Stimulated activated CD4-positive, alpha-beta T cell treated with anti-CD3 and anti-CD28 coated beads, Interleukin-4, amount 100 ng/mL, for 4 hours (primary cell): ENCODE measurements around the gene GALNT18.

Experiments
- DNase-seq, 2 experiments: peaks; one replicate each; pipeline ENCODE4 v3.0.0-alpha.2; 2020

Gene GALNT18

DNA sequence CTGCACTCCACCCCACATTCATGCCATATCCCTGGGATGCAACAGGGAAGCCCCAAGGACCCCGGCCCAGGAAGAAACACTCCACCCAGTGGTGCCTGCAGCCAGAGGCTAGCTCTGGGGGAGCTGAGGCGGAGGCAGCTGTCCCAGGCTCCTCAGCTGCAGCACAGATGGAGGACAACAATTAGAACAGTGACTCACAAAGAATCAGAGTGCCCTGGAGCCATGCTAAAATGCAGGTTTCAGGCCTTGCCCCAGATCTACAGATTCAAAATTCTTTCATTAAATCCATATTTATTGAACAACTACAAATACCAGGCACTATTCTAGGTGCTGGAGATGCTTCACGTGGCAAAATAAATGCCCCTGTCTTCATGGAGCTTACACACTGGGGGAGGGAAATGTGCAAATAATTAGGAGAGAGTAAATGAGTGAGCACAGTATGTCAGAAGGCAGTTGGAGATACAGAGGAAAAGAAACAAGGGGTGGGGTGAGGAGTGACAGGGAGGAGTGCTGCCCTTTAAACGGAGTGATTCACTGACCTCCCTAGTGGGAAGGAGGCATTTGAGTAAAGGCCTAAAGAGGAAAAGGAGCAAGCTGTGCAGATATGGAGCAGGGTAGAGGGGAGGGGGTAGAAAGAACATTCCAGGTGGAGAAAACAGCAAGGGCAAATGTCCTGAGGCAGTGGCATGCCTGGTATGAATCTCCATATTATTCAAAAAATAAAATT lies 195.4 kb downstream of the GALNT18 start:
- DNase-seq, result no peak

DNA sequence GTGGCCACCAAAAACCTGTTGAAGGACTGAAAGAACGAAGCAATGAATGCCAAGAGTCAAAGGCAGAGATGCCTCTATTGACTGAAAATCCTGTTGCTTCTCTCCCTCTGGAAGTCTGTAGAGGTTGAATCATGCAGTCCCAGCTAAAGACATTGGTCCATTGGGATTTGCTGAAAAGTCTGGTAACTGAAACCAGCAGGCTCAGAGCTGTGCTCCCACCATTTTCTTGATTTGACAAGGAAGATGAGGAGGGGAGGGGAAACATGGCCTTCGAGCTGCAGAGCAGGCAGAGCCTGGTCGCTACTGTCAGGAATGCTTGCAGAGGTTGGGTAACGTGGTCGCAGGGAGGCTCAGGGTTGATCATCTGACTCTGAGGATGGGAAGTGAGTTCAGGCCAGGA lies 196.0 kb downstream of the GALNT18 start:
- no peak for DNase-seq

- DNase-seq, result no peak
Measured at GRCh38 chr11:11424688-11425087, 197.1 kb downstream of the GALNT18 start.

- no peak for DNase-seq
Measured at GRCh38 chr11:11422411-11423128, 199.2 kb downstream of the GALNT18 start.

- no peak for DNase-seq
Measured at GRCh38 chr11:11421509-11421908, 200.3 kb downstream of the GALNT18 start.

- no peak for DNase-seq
Measured at GRCh38 chr11:11420899-11421285, 200.9 kb downstream of the GALNT18 start.

DNA sequence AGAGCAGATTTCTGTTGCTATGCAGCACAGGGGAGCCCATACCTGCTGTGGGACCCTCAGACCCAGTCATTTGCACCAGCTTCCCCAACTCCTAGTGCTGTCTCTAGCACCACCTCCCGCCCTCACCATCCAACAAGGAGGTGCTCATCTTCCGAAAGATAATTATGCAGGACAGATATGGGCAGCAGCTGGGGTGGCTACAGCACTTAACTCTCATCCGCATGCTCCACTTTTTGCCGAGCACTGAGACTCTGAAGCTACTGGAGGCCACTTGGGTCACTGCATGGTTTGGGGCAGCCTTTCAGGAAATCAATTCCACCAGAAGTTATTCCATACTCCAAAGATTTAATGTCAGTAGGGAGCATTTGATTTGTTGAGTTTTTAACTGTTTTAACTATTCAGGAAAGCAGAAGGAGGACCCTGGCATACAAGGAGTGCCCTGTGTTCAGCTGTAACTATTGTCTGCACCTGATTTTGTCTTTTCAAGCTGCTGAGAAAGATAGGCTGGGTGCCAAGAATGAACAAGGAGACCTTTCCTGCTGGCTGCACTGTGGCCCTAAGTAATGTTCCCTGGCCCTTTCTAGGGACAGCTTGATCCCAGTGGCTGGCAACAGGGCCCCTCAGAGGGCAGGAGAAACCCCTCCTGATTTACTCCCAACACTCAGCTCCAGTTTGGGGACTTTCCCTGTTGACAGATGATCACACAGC lies 201.5 kb downstream of the GALNT18 start:
- no peak for DNase-seq

GRCh38 chr11:11419747-11420146 lies 202.1 kb downstream of the GALNT18 start:
- no peak for DNase-seq

DNA sequence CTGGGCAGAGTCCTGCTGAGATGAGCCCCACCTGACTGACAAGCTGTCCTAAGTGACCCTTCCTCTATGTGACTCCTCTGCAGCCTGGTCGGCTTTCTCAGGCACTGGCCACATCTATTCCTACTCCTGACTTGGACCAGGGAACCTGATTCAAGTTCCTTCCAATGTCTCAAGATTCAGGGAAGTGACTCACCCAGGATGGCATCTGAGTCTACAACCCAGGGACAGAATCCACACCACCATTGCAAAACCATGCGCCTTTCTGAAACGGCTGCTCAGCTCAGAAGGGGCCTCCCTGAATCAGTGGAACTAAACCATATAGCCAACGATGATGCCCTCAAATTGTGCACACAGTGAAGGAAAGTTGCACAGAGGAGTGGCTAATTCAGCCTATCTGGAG lies 204.9 kb downstream of the GALNT18 start:
- no peak for DNase-seq

GRCh38 chr11:11416502-11416901 lies 205.3 kb downstream of the GALNT18 start:
- no peak for DNase-seq

- no peak for DNase-seq
Measured at GRCh38 chr11:11415901-11416300, 205.9 kb downstream of the GALNT18 start.

DNA sequence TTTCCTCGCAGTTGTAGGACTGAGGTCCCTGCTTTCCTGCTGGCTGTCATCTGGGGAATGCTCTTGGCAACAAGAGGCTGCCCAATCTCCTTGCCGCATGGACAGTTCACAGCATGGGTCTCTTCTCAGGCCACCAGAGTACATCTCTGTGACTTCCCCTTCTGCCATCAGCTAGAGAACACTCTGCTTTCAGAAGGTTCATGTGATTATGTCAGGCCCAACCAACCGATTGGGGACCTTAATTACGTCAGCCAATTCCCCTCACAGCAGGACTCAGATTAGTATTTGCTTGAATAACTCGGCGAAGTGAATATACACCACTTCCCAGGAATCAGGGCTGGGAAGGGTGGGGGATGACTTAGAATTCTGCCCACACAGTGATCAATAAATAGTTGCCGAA lies 206.8 kb downstream of the GALNT18 start:
- DNase-seq, result no peak

DNA sequence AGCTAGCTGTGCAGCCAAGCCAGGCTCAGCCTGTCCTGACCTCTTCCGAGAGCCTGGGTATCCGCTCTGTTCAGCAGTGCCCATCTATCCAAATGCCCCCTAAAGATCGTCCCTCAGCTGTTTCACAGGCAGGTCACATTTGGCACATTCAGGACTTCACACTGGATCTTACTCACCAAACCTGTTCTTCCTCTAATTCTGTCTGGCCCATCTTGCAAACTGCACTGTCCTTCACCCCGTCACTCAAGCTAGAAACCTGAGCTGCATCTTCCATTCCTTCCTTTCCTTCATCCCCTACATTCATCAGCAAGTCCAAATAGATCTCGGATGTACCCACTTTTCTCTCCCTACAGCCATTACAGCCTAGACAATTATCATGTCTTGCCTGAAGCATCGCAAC lies 208.0 kb downstream of the GALNT18 start:
- DNase-seq, result no peak

GRCh38 chr11:11411401-11411985 lies 210.3 kb downstream of the GALNT18 start:
- DNase-seq, result no peak

GRCh38 chr11:11409901-11410300 lies 211.9 kb downstream of the GALNT18 start:
- DNase-seq, result no peak

GRCh38 chr11:11409224-11409623 lies 212.6 kb downstream of the GALNT18 start:
- DNase-seq, result no peak

- DNase-seq, result no peak
Measured at GRCh38 chr11:11408436-11409221, 213.2 kb downstream of the GALNT18 start.

DNA sequence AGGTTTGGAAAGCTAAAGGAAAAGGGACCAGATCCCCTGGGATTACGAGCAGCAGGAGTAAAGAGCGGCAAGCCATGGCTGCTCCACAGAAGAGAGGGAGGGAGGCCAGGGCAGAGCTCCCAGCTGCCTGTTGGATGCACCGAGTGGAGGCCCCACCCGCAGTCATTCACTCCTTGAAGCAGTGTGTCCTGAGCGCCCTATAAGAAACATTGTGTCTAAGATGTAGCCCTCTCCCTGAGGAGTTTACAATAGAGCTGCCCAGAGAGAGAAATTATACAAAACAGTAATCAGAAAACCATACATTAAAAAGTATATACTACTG lies 214.1 kb downstream of the GALNT18 start:
- no peak for DNase-seq

GRCh38 chr11:11407065-11407762 lies 214.6 kb downstream of the GALNT18 start:
- DNase-seq, result no peak

GRCh38 chr11:11406652-11407051 lies 215.2 kb downstream of the GALNT18 start:
- DNase-seq, result no peak

DNA sequence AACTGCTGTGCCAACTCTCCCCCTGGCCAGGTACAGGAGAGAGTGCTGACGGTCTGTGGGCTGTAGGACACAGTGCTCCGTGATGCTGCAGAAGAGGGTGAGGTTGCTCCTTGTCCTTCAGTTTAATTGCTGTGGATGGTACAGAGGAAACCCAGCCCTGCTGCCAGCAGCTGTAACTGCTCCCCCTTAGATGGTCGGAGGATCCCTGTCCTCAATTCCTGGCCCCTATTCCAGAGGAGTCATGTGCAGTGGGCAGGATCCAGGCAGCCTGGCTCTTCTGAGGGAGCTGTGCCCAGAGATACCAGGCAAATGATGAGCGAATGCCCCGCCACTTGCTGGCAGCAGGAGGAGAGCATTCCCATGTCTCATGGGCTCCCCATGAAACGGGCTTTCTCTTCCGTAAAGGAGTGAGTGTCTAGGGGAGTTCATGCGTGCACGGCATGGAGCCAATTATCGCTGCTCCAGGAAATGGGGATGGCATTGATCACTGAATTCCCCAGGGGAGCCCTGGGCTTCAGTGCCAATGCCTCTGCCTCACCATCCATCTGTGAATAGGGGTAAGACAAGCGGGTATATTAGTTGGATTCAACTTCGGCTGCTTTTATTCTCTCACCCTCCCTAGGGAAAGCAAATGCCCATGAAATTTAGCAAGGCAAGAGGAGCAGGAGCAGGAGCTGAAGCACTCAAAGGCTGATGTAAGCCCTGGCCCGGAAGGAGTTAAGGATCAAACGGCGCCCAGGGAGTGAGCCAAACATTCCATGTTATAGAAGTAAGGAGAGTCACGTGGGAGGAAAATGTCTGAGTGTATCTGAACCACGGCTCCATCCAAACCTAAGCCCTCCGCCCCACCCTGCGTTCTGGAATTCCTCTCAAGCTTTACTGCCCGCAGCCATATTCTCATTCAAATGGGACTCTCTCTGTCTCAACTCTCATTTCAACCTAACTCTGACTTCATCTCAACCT lies 217.8 kb downstream of the GALNT18 start:
- no peak for DNase-seq
